GM23248 (cell line): ENCODE results near the gene THBS2.

Experiments
- EZH2 ChIP-seq: fragments of 200-600 bp; sonication (generic); IDR thresholded peaks from 2 replicates; pipeline ENCODE4 v1.6.1; 2018; ENCODE audit warnings: antibody characterized with exemption, mild to moderate bottlenecking; ENCODE audit not compliant: insufficient read depth, poor library complexity, severe bottlenecking
- EZH2phosphoT487 ChIP-seq: fragments of 200-600 bp; sonication (generic); IDR thresholded peaks from 2 replicates; pipeline ENCODE4 v1.6.1; 2018; ENCODE audit warnings: antibody characterized with exemption, moderate library complexity, mild to moderate bottlenecking, low read depth; ENCODE audit not compliant: insufficient read depth

GRCh38 chr6:169249057-169249456 lies 4.6 kb downstream of the THBS2 start:
- no peak for TF ChIP-seq EZH2
- no peak for TF ChIP-seq EZH2phosphoT487
